ENCODE data around the gene FAM111A. TPM values are rescaled to one million over a fixed set of nuclear protein-coding genes. Genes with fewer than 3 reads are reported as not detected.

FAM111A gene
- total and polyA plus RNA-seq, 10 of the 15 experiments (the other 5 are each of a cell fraction or from before 2014, with no cell fraction given): 26.6 to 95.0 (median 67.5) TPM

DNA sequence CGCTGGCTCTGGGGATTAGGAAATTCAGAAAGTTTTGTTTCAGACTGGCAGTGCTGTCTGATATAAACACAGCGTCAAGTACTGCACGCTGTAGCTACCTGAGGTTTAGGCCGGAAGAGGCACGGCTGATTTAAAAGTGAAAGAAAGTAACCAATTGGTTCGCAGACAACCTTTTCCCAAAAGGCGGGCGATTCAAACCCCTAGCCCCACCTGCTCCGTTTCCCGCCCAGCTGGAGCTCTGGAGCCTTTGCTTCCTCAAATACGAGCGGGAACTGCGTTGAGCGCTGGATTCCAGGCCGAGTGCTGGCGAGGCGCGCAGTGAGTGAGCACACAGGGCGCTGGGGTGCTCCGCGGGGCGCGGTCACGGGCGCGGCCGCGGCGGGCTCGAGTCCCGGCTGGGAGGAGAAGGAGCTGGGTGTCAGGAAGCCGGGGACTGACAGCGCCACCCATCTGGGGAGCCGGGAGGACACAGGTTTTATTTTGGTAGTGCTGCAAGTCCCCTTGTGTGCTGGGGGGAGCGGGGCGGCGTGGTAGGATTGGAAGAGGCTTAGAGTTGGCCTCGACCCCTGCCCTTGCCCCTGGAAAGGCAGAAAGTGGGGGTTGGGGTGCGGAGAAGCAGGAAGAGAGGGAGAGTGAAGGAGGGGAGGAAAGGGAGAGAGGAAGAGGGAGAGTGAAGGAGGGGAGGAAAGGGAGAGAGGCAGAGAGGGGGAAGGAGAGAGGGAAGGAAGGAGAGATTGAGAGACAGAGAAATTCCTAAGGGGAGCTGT, 2.1 kb downstream of the FAM111A start (continued):
- TF ChIP-seq, protein P1, sequence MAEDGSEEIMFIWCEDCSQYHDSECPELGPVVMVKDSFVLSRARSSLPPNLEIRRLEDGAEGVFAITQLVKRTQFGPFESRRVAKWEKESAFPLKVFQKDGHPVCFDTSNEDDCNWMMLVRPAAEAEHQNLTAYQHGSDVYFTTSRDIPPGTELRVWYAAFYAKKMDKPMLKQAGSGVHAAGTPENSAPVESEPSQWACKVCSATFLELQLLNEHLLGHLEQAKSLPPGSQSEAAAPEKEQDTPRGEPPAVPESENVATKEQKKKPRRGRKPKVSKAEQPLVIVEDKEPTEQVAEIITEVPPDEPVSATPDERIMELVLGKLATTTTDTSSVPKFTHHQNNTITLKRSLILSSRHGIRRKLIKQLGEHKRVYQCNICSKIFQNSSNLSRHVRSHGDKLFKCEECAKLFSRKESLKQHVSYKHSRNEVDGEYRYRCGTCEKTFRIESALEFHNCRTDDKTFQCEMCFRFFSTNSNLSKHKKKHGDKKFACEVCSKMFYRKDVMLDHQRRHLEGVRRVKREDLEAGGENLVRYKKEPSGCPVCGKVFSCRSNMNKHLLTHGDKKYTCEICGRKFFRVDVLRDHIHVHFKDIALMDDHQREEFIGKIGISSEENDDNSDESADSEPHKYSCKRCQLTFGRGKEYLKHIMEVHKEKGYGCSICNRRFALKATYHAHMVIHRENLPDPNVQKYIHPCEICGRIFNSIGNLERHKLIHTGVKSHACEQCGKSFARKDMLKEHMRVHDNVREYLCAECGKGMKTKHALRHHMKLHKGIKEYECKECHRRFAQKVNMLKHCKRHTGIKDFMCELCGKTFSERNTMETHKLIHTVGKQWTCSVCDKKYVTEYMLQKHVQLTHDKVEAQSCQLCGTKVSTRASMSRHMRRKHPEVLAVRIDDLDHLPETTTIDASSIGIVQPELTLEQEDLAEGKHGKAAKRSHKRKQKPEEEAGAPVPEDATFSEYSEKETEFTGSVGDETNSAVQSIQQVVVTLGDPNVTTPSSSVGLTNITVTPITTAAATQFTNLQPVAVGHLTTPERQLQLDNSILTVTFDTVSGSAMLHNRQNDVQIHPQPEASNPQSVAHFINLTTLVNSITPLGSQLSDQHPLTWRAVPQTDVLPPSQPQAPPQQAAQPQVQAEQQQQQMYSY (CRISPR knock-in tag; IDR thresholded peaks at IDR 0.05): no peak
- TF ChIP-seq RBBP5 (conservative IDR thresholded peaks at IDR 0.05): no peak; the same call in 1 of the 2 replicates
- TF ChIP-seq HDAC2 (IDR thresholded peaks at IDR 0.05): peak; percentile 99
- peak; percentile 71 for TF ChIP-seq PML (IDR thresholded peaks at IDR 0.05; ENCODE audit: low read length)
- no peak for TF ChIP-seq NFXL1 (IDR thresholded peaks at IDR 0.05; ENCODE audit: borderline replicate concordance)
- TF ChIP-seq MEF2A (IDR thresholded peaks at IDR 0.05; ENCODE audit: insufficient read depth, low read depth, low read length): 0 out of 2 replicates have a peak, but pooled peaks have one; percentile 20
- peak; percentile 88 for TF ChIP-seq IKZF2 (IDR thresholded peaks at IDR 0.05)
- TF ChIP-seq, protein P2, sequence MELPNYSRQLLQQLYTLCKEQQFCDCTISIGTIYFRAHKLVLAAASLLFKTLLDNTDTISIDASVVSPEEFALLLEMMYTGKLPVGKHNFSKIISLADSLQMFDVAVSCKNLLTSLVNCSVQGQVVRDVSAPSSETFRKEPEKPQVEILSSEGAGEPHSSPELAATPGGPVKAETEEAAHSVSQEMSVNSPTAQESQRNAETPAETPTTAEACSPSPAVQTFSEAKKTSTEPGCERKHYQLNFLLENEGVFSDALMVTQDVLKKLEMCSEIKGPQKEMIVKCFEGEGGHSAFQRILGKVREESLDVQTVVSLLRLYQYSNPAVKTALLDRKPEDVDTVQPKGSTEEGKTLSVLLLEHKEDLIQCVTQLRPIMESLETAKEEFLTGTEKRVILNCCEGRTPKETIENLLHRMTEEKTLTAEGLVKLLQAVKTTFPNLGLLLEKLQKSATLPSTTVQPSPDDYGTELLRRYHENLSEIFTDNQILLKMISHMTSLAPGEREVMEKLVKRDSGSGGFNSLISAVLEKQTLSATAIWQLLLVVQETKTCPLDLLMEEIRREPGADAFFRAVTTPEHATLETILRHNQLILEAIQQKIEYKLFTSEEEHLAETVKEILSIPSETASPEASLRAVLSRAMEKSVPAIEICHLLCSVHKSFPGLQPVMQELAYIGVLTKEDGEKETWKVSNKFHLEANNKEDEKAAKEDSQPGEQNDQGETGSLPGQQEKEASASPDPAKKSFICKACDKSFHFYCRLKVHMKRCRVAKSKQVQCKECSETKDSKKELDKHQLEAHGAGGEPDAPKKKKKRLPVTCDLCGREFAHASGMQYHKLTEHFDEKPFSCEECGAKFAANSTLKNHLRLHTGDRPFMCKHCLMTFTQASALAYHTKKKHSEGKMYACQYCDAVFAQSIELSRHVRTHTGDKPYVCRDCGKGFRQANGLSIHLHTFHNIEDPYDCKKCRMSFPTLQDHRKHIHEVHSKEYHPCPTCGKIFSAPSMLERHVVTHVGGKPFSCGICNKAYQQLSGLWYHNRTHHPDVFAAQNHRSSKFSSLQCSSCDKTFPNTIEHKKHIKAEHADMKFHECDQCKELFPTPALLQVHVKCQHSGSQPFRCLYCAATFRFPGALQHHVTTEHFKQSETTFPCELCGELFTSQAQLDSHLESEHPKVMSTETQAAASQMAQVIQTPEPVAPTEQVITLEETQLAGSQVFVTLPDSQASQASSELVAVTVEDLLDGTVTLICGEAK (IDR thresholded peaks at IDR 0.05; ENCODE audit: borderline replicate concordance): peak; percentile 46; the same call in 1 of the 2 replicates
- peak; percentile 38 for TF ChIP-seq MEF2B (IDR thresholded peaks at IDR 0.05; ENCODE audit: partially characterized antibody, poor library complexity, severe bottlenecking)
- TF ChIP-seq GATAD2B (conservative IDR thresholded peaks at IDR 0.05; ENCODE audit: low read depth): peak; percentile 90
- TF ChIP-seq, protein P3, sequence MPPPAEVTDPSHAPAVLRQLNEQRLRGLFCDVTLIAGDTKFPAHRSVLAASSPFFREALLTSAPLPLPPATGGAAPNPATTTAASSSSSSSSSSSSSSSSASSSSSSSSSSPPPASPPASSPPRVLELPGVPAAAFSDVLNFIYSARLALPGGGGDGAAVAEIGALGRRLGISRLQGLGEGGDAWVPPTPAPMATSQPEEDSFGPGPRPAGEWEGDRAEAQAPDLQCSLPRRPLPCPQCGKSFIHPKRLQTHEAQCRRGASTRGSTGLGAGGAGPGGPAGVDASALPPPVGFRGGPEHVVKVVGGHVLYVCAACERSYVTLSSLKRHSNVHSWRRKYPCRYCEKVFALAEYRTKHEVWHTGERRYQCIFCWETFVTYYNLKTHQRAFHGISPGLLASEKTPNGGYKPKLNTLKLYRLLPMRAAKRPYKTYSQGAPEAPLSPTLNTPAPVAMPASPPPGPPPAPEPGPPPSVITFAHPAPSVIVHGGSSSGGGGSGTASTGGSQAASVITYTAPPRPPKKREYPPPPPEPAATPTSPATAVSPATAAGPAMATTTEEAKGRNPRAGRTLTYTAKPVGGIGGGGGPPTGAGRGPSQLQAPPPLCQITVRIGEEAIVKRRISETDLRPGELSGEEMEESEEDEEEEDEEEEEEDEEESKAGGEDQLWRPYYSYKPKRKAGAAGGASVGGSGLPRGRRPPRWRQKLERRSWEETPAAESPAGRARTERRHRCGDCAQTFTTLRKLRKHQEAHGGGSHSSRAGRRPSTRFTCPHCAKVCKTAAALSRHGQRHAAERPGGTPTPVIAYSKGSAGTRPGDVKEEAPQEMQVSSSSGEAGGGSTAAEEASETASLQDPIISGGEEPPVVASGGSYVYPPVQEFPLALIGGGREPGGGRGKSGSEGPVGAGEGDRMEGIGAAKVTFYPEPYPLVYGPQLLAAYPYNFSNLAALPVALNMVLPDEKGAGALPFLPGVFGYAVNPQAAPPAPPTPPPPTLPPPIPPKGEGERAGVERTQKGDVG (CRISPR knock-in tag; IDR thresholded peaks at IDR 0.05): 0 out of 2 replicates have a peak, but pooled peaks have one; percentile 60
- TF ChIP-seq RUNX3 (IDR thresholded peaks at IDR 0.05; ENCODE audit: low read length): peak; percentile 74
- peak; percentile 95 for TF ChIP-seq IKZF1 (conservative IDR thresholded peaks at IDR 0.05)
- peak; percentile 30; the same call in 1 of the 2 replicates for TF ChIP-seq HCFC1 (IDR thresholded peaks at IDR 0.05; ENCODE audit: low read length)
- TF ChIP-seq CHD4 (IDR thresholded peaks at IDR 0.05): no peak
- TF ChIP-seq, protein P4, sequence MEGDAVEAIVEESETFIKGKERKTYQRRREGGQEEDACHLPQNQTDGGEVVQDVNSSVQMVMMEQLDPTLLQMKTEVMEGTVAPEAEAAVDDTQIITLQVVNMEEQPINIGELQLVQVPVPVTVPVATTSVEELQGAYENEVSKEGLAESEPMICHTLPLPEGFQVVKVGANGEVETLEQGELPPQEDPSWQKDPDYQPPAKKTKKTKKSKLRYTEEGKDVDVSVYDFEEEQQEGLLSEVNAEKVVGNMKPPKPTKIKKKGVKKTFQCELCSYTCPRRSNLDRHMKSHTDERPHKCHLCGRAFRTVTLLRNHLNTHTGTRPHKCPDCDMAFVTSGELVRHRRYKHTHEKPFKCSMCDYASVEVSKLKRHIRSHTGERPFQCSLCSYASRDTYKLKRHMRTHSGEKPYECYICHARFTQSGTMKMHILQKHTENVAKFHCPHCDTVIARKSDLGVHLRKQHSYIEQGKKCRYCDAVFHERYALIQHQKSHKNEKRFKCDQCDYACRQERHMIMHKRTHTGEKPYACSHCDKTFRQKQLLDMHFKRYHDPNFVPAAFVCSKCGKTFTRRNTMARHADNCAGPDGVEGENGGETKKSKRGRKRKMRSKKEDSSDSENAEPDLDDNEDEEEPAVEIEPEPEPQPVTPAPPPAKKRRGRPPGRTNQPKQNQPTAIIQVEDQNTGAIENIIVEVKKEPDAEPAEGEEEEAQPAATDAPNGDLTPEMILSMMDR (IDR thresholded peaks at IDR 0.05 in 2 of 3, conservative IDR thresholded peaks at IDR 0.05 in 1 of 3; ENCODE audit: control insufficient read depth in 2 of 3, extremely low read depth in 1 of 3, insufficient read depth in 1 of 3, low read depth in 3 of 3, low read length in 3 of 3): peak; percentile 24 to 34 (median 24); a peak in 3 of 6 replicates

All from GM12878 (cell line).